IPS DF 6.9 (cell line): ENCODE results near the gene LYRM4.
A peak's percentile ranks its signal among the peaks of the same experiment; 100 is the strongest.

ENCODE experiments used
- DNase-seq: peaks from one replicate; pipeline ENCODE4 v3.0.0-alpha.2; 2013; ENCODE audit warnings: low read depth, low spot score
- H3K27ac ChIP-seq: one replicate; pipeline ENCODE4 v1.5.1; 2013; ENCODE audit warnings: low read length, control low read depth
- H3K27me3 ChIP-seq: 2 replicates; pipeline ENCODE4 v1.6.1; 2013; ENCODE audit warnings: mild to moderate bottlenecking, low read length; ENCODE audit not compliant: control insufficient read depth, insufficient read depth
- H3K36me3 ChIP-seq: 2 replicates; pipeline ENCODE4 v1.6.1; 2013; ENCODE audit warnings: low read length; ENCODE audit not compliant: control insufficient read depth, insufficient read depth
- H3K4me1 ChIP-seq: 2 replicates; pipeline ENCODE4 v1.6.1; 2013; ENCODE audit warnings: low read length; ENCODE audit not compliant: control insufficient read depth, insufficient read depth
- H3K4me3 ChIP-seq: 2 replicates; pipeline ENCODE4 v1.5.1; 2013; ENCODE audit warnings: mild to moderate bottlenecking, low read length
- H3K9me3 ChIP-seq: 2 replicates; pipeline ENCODE4 v1.6.1; 2013; ENCODE audit warnings: low read length, inconsistent platforms; ENCODE audit not compliant: control insufficient read depth, insufficient read depth
- WGBS: extraction: QIAGEN DNeasy Blood & Tissue Kit; methylation state at CpG from one replicate; pipeline ENCODE4 v1.1.7; 2013; ENCODE audit warnings: mixed read lengths, missing lambda C conversion rate; ENCODE audit not compliant: insufficient read length, insufficient coverage; 5-methylcytosine and 5-hydroxymethylcytosine counted together

Gene LYRM4

GRCh38 chr6:5282191-5282623 is 21.5 kb upstream of the LYRM4 start:
- Histone ChIP-seq H3K9me3 (no peaks in the 10 kb centered on the region), H3K4me3 (no peak overlapping the region), H3K36me3 (no peaks in the 10 kb centered on the region), H3K4me1 (peaks cover 3% of the 10 kb centered on the region; the same call in 1 of the 2 replicates), H3K27ac (no peak overlapping the region), H3K27me3 (no peaks in the 10 kb centered on the region)
- DNase-seq = peak; percentile 25
- WGBS = no CpG with 5 or more reads among the region's 9 CpGs

- peaks cover 3% of the 10 kb centered on the region; the same call in 1 of the 2 replicates for H3K4me1 ChIP-seq
- H3K27me3 ChIP-seq = no peaks in the 10 kb centered on the region
- DNase-seq = no peak
- H3K36me3 ChIP-seq = no peaks in the 10 kb centered on the region
- no peak overlapping the region for H3K4me3 ChIP-seq
- no peak overlapping the region for H3K27ac ChIP-seq
- no CpG with 5 or more reads among the region's 2 CpGs for WGBS
- no peaks in the 10 kb centered on the region for H3K9me3 ChIP-seq
Observed at GRCh38 chr6:5280920-5281319, 20.2 kb upstream of the LYRM4 start.

- Histone ChIP-seq H3K36me3 (no peaks in the 10 kb centered on the region), H3K27ac (no peak overlapping the region), H3K4me3 (no peak overlapping the region), H3K9me3 (no peaks in the 10 kb centered on the region), H3K4me1 (peaks cover 3% of the 10 kb centered on the region; the same call in 1 of the 2 replicates), H3K27me3 (no peaks in the 10 kb centered on the region)
- DNase-seq = no peak
- no CpG with 5 or more reads among the region's 2 CpGs for WGBS
Observed at GRCh38 chr6:5279891-5280338, 19.2 kb upstream of the LYRM4 start.

GRCh38 chr6:5278565-5279120 is 17.9 kb upstream of the LYRM4 start:
- Histone ChIP-seq H3K9me3 (no peaks in the 10 kb centered on the region), H3K36me3 (no peaks in the 10 kb centered on the region), H3K4me1 (peaks cover 3% of the 10 kb centered on the region; the same call in 1 of the 2 replicates), H3K27ac (no peak overlapping the region), H3K27me3 (no peaks in the 10 kb centered on the region), H3K4me3 (no peak overlapping the region)
- DNase-seq = no peak
- no CpG with 5 or more reads among the region's 3 CpGs for WGBS

- DNase-seq = no peak
- Histone ChIP-seq H3K9me3 (no peaks in the 10 kb centered on the region), H3K27me3 (no peaks in the 10 kb centered on the region), H3K4me1 (peaks cover 3% of the 10 kb centered on the region; the same call in 1 of the 2 replicates), H3K27ac (no peak overlapping the region), H3K4me3 (no peak overlapping the region), H3K36me3 (no peaks in the 10 kb centered on the region)
- WGBS = no CpG with 5 or more reads among the region's 5 CpGs
Observed at GRCh38 chr6:5278047-5278446, 17.3 kb upstream of the LYRM4 start.

GRCh38 chr6:5277589-5277988 is 16.8 kb upstream of the LYRM4 start:
- H3K27ac ChIP-seq = no peak overlapping the region
- no peaks in the 10 kb centered on the region for H3K9me3 ChIP-seq
- WGBS = no CpG with 5 or more reads among the region's 3 CpGs
- no peaks in the 10 kb centered on the region for H3K27me3 ChIP-seq
- H3K4me1 ChIP-seq = peaks cover 3% of the 10 kb centered on the region; the same call in 1 of the 2 replicates
- no peaks in the 10 kb centered on the region for H3K36me3 ChIP-seq
- no peak overlapping the region for H3K4me3 ChIP-seq
- DNase-seq = no peak

GRCh38 chr6:5276581-5276980 is 15.8 kb upstream of the LYRM4 start:
- Histone ChIP-seq H3K9me3 (no peaks in the 10 kb centered on the region), H3K4me3 (no peak overlapping the region)
- WGBS = no CpG with 5 or more reads among the region's 2 CpGs

GRCh38 chr6:5275497-5275896 is 14.7 kb upstream of the LYRM4 start:
- peaks cover 3% of the 10 kb centered on the region; the same call in 1 of the 2 replicates for H3K4me1 ChIP-seq
- no CpG with 5 or more reads among the region's 2 CpGs for WGBS
- no peaks in the 10 kb centered on the region for H3K27me3 ChIP-seq
- H3K4me3 ChIP-seq = no peak overlapping the region
- no peak for DNase-seq
- H3K36me3 ChIP-seq = no peaks in the 10 kb centered on the region
- H3K9me3 ChIP-seq = no peaks in the 10 kb centered on the region
- H3K27ac ChIP-seq = no peak overlapping the region

More at GRCh38 chr6:5276581-5276980, 15.8 kb upstream of the LYRM4 start:
- Histone ChIP-seq H3K27ac (no peak overlapping the region), H3K36me3 (no peaks in the 10 kb centered on the region), H3K27me3 (no peaks in the 10 kb centered on the region), H3K4me1 (peaks cover 3% of the 10 kb centered on the region; the same call in 1 of the 2 replicates)
- no peak for DNase-seq

- no peaks in the 10 kb centered on the region for H3K36me3 ChIP-seq
- no peaks in the 10 kb centered on the region for H3K27me3 ChIP-seq
- H3K27ac ChIP-seq = no peak overlapping the region
- peaks cover 3% of the 10 kb centered on the region; the same call in 1 of the 2 replicates for H3K4me1 ChIP-seq
- no CpG with 5 or more reads among the region's 3 CpGs for WGBS
- no peak for DNase-seq
- H3K9me3 ChIP-seq = no peaks in the 10 kb centered on the region
- no peak overlapping the region for H3K4me3 ChIP-seq
Observed at GRCh38 chr6:5274231-5274630, 13.5 kb upstream of the LYRM4 start.

GRCh38 chr6:5271926-5272325 is 11.2 kb upstream of the LYRM4 start:
- H3K36me3 ChIP-seq = no peaks in the 10 kb centered on the region
- WGBS = no CpG with 5 or more reads among the region's 6 CpGs
- no peak for DNase-seq

GRCh38 chr6:5270093-5270680 is 9.4 kb upstream of the LYRM4 start:
- no peak overlapping the region for H3K4me3 ChIP-seq
- no peaks in the 10 kb centered on the region for H3K9me3 ChIP-seq
- H3K36me3 ChIP-seq = no peaks in the 10 kb centered on the region
- no peak for DNase-seq
- H3K4me1 ChIP-seq = no peaks in the 10 kb centered on the region
- no CpG with 5 or more reads among the region's 5 CpGs for WGBS
- no peak overlapping the region for H3K27ac ChIP-seq
- H3K27me3 ChIP-seq = no peaks in the 10 kb centered on the region

More at GRCh38 chr6:5271926-5272325, 11.2 kb upstream of the LYRM4 start:
- Histone ChIP-seq H3K9me3 (no peaks in the 10 kb centered on the region), H3K4me1 (no peaks in the 10 kb centered on the region), H3K27ac (no peak overlapping the region), H3K27me3 (no peaks in the 10 kb centered on the region), H3K4me3 (no peak overlapping the region)
